Measurements from ENCODE around the gene UPK3BL1.
"Not testable (repeated sequence)": the region's sequence is repeated elsewhere in the genome, so short reads cannot be mapped to it uniquely, and the experiment has no call there.

DNA sequence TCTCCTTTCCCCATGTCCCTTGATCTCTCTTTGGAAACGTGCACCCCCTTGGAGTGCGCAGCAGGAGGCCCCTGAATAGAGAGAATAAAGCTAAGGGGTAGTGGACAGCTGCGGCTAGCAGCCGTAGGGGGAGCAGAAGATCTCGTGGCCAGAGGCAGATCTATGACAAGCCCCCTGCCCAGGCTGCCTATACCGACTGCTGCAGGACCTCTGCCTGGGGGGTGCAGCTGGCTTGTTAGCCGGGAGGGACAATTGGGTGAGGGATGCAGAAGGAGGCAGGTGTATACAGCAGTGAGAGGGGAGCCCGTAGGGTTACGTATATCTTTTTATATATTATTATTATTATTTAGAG lies 29.3 kb upstream of the UPK3BL1 start:
- TF ChIP-seq, protein P1, sequence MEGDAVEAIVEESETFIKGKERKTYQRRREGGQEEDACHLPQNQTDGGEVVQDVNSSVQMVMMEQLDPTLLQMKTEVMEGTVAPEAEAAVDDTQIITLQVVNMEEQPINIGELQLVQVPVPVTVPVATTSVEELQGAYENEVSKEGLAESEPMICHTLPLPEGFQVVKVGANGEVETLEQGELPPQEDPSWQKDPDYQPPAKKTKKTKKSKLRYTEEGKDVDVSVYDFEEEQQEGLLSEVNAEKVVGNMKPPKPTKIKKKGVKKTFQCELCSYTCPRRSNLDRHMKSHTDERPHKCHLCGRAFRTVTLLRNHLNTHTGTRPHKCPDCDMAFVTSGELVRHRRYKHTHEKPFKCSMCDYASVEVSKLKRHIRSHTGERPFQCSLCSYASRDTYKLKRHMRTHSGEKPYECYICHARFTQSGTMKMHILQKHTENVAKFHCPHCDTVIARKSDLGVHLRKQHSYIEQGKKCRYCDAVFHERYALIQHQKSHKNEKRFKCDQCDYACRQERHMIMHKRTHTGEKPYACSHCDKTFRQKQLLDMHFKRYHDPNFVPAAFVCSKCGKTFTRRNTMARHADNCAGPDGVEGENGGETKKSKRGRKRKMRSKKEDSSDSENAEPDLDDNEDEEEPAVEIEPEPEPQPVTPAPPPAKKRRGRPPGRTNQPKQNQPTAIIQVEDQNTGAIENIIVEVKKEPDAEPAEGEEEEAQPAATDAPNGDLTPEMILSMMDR (conservative IDR thresholded peaks at IDR 0.05 in 1 of 2, IDR thresholded peaks at IDR 0.05 in 1 of 2; ENCODE audit: low read depth in 1 of 2, low read length in 2 of 2), result not testable (repeated sequence)
- TF ChIP-seq EZH2 (IDR thresholded peaks at IDR 0.05; ENCODE audit: low read length, missing control alignments), result not testable (repeated sequence)

All from fibroblast of lung (primary cell).